NCI-H510A treated with DMSO at 0.1 percent for 48 hours (cell line): ENCODE data around the gene HSD17B12.
"Not testable (repeated sequence)": the region's sequence is repeated elsewhere in the genome, so short reads cannot be mapped to it uniquely, and the experiment has no call there.

ENCODE experiments used
- DNase-seq: peaks from one replicate; lab custom pipeline; 2025; lab: John Stamatoyannopoulos, UW

HSD17B12 gene

GRCh38 chr11:43747130-43747802 lies 66.7 kb downstream of the HSD17B12 start:
- DNase-seq: no peak

DNA sequence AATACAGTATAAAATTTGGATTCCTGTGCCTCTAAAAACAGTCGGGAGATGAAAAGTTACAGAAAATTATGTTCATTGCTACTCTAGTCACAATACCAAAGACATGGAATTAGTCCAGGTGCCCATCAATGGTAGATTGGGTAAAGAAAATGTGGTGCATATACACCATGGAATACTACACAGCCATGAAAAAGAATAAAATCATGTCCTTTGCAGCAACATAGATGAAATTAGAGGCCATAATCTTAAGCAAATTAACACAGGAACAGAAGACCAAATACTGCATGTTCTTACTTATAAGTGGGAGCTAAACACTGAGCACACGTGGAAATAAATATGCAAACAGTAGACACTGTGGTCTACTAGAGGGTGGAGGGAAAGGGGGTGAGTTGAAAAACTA lies 67.6 kb downstream of the HSD17B12 start:
- DNase-seq: no peak

- no peak for DNase-seq
Observed at GRCh38 chr11:43751726-43752125, 71.2 kb downstream of the HSD17B12 start.

DNA sequence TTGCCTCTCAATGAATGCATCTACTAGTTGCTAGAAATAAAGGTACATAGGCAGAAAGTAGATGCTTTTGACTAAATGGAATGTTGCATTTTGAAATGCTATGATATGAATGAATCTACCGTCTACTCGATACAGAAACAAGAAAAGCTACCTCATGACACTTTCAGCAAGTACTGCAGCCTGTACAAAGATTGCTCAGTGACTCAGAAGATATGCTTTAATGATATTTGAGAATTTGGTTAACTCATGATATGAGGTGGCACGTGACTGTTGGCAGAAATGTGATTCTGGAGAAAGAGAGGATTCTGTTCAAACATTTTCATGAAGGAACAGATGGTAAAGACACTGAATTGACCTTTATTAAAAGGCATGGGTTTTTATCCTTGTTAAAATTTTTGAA lies 76.0 kb downstream of the HSD17B12 start:
- no peak for DNase-seq

- DNase-seq: no peak
Observed at GRCh38 chr11:43758927-43759326, 78.4 kb downstream of the HSD17B12 start.

DNA sequence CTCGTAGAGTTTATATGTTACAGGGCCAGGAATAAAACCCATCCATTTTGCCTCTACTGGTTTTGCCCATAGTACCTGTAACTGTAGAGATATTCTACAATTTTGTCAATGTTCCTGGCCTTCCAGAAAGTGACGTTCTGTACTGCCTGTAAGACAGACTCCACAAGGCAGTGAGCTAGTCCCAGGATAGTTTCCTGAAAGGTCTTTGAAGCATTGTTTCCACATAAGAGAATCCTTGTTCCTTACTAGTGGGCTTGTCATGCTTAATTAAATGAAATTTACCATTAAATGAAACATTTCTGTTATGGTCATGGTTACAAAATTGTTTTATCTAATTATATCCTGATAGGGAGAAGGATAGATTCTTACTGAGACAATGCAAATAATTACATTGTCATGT lies 80.4 kb downstream of the HSD17B12 start:
- DNase-seq: no peak

- no peak for DNase-seq
Observed at GRCh38 chr11:43765194-43765593, 84.7 kb downstream of the HSD17B12 start.

GRCh38 chr11:43768654-43769053 lies 88.1 kb downstream of the HSD17B12 start:
- not testable (repeated sequence) for DNase-seq

DNA sequence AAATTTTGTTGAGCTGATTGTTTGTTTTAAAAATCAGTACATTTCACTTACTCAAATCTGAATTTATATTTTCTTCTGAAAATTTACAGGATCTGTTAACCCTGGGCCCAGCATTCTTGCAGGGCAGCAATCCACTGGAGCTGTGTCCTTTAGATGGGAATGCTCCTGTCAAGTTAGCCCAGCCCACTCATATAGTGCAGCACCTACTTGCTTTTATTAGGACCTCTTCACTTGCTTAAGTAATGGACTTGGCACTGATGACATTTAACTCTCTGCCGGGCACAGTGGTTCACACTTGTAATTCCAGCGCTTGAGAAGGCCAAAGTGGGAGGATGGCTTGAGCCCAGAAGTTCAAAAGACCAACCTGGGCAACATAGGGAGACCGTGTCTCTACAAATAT lies 89.6 kb downstream of the HSD17B12 start:
- DNase-seq: no peak

DNA sequence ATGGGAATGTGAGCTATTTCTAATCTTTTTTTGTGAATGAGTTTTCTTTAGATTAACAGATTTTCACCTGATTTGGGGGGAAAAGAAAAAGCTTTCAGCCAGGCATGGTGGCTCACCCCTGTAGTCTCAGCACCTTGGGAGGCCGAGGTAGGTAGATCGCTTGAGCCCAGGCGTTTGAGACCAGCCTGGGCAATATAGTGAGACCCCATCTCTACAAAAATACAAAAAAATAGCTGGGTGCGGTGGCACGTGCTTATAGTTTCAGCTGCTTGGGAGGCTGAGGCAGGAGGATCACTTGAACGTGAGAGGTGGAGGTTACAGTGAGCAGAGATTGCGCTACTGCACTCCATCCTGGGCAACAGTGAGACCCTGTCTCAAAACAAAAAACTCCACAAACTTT lies 92.2 kb downstream of the HSD17B12 start:
- no peak for DNase-seq

GRCh38 chr11:43774786-43775185 lies 94.2 kb downstream of the HSD17B12 start:
- DNase-seq: no peak

- no peak for DNase-seq
Observed at GRCh38 chr11:43779306-43779705, 98.8 kb downstream of the HSD17B12 start.

GRCh38 chr11:43784301-43784700 lies 103.8 kb downstream of the HSD17B12 start:
- DNase-seq: no peak

GRCh38 chr11:43784866-43785265 lies 104.3 kb downstream of the HSD17B12 start:
- no peak for DNase-seq

DNA sequence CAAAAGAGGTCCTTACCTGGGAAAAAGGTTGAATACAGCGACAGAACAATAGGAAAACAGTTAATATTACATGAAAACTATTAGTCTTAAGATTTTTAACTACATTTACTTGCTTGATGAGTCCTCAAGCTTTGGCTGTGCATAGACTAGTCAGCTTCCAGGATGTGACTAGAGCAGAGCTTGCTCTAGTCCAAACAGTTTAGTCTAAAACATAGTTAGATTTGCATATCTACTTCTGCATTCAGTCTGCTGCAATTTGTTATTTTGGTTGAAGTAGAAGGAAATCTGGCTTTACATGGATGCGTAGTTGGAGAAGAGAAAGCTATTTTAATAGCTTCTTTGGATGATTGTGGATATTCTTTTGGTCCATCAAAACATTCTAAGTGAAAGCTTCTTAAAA lies 104.8 kb downstream of the HSD17B12 start:
- DNase-seq: no peak

GRCh38 chr11:43786016-43786415 lies 105.5 kb downstream of the HSD17B12 start:
- no peak for DNase-seq

GRCh38 chr11:43787824-43788223 lies 107.3 kb downstream of the HSD17B12 start:
- no peak for DNase-seq

DNA sequence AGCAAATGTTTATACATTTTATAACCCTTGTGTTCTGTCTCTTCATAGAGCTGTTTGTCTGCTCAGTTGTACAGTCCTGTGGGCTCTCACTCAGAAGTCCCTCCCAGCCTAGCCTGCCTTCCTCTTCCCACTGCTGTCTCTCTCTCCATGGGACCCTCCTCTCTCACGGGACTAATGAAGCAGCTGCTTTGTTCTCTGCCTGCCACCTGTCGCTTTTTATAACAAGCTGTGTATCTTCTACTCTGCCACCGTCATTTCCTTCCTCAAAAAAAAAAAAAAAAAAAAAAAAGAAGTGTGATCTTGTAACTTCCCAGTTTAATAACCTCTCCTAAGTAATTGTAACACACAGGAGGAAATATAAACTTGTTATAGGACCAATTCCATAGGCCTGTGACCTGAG lies 107.9 kb downstream of the HSD17B12 start:
- no peak for DNase-seq

DNA sequence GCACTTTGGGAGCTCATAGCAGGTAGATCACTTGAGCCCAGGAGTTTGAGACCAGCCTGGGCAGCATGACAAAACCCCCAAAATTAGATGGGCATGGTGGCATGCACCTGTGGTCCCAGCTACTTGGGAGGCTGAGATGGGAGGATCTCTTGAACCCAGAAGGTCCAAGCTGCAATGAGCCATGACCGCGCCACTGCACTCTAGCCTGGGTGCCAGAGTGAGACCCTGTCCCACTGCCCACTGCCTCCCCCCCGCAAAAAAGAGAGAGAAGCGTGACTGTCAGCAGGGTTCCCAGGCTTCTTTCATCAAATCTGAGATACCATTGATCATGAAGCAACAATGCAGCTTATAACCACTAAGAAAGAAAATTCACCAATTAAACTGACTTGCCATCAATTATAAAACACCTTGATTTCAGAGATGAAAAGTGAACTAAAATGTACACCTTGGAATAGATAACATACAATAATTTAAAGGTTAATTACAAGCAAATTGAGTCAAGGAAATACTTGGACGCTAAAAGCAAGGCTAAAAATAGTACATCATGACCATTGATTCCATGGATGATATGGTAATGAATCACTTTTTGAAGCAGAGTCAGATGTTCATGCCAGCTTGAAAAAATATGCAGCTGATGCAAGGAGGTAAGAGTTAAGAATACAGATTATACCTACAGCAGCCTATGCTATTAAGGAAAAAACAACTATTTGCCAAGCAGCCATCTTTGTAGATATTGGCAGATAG lies 109.3 kb downstream of the HSD17B12 start:
- no peak for DNase-seq

DNA sequence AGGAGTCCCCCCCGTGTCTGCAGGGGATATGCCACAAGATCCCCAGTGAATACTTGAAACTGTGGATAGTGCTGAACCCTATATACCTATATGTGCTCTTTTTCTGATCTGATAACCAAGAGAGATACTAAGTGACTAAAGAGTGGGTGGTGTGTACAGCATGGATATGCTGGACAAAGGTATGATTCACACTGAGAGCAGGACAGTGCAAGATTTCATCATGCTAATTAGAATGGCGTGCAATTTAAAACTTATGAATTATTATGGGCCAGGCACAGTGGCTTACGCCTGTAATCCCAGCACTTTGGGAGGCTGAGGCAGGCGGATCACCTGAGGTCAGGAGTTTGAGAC lies 109.9 kb downstream of the HSD17B12 start:
- DNase-seq: no peak

- no peak for DNase-seq
Observed at GRCh38 chr11:43797337-43797736, 116.8 kb downstream of the HSD17B12 start.

GRCh38 chr11:43797866-43798265 lies 117.3 kb downstream of the HSD17B12 start:
- DNase-seq: no peak

GRCh38 chr11:43802509-43802908 lies 122.0 kb downstream of the HSD17B12 start:
- no peak for DNase-seq

DNA sequence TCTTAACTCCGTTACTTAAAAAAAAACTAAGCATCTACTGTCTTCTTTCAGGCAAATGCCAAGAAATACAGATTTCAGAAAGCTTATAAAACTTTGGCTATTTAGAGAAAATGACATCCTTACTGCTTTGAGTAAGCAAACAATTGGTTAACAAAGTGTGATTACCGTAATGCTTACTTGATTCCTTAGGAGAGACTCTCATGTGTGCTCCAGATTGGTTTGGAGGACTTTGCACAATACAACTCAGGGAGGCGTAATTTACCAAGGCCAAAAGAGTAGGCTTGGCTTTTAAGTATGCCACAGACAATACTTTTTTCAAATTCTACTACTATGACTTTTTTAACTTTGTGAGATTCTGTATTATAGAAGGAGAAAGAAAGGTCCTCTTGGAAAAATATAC lies 123.2 kb downstream of the HSD17B12 start:
- DNase-seq: no peak
